LNCAP (cell line): ENCODE data around the gene EMP3.

Experiments used
- CTCF ChIP-seq: fragments of 450-650 bp; IDR thresholded peaks from 2 replicates; pipeline ENCODE4 v1.5.1; 2017; ENCODE audit warnings: mild to moderate bottlenecking

The EMP3 gene

DNA sequence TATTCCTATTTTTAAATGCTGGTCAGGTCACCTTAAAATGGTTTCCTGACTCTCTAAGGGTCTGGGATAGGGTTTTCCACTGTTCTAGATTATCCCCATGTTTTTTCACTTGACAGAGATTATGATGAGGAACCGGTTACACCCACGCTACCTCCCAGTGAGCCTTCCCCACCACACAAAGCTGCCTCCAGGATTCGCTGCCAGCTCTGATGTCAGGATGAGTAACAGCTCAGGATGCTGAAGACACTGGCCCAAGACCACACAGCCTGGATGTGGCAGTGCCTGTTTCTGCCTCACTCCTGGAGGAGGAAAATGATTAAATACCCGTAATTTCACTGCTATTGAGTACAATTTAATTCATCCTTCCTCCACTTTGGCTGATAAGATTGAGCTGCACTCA, 32.6 kb upstream of the EMP3 start:
- no peak for TF ChIP-seq CTCF

GRCh38 chr19:48295458-48295857, 29.9 kb upstream of the EMP3 start:
- no peak for TF ChIP-seq CTCF

GRCh38 chr19:48296963-48297734, 28.2 kb upstream of the EMP3 start:
- no peak for TF ChIP-seq CTCF

- no peak for TF ChIP-seq CTCF
Observed at GRCh38 chr19:48297975-48298374, 27.4 kb upstream of the EMP3 start.

GRCh38 chr19:48301886-48302599, 23.3 kb upstream of the EMP3 start:
- no peak for TF ChIP-seq CTCF

DNA sequence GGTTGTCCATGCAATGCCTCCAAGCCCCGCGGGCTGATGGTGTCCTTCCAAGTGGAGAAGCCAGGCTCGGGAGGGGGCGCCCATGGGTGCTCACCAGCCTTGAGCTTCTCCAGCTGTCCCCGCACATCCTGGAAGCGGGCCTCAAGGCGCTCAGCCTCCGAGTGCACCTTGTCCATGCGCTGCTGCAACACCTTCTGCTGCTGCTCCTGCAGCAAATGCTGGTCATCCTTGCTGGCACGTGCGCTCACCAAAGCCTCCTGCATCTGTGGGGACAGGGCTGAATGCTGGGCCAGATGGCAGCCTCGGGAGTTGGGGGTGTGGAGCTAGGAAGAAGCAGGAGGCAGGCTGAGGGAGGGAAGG, 22.8 kb upstream of the EMP3 start:
- no peak for TF ChIP-seq CTCF

DNA sequence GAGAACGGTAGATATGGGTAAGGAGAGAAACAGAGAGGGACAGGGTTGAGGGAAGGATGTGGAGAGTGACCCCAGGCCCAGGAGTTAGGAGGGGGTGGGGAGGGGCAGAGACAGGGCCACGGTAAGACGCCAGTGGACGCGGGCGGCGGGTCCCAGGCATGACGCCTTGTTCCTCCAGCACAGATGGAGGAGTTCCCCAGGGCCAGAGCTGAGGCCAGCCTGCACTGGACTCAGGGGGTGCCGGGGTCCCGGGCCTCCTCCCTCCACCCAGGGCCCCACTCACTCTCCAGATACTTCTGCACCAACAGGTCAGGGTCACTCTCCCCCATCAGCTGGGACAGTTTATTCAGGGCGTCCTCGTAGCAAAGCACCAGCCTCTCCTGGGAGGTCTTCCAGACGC, 22.0 kb upstream of the EMP3 start:
- no peak for TF ChIP-seq CTCF
